ENCODE results near the gene CXCR5. TPM values are rescaled to one million over a fixed set of nuclear protein-coding genes. Genes with fewer than 3 reads are reported as not detected.

The CXCR5 gene
- total RNA-seq, 3 donors from 2014 or later: 0.12 to 0.23 TPM; not detected in 1

DNA sequence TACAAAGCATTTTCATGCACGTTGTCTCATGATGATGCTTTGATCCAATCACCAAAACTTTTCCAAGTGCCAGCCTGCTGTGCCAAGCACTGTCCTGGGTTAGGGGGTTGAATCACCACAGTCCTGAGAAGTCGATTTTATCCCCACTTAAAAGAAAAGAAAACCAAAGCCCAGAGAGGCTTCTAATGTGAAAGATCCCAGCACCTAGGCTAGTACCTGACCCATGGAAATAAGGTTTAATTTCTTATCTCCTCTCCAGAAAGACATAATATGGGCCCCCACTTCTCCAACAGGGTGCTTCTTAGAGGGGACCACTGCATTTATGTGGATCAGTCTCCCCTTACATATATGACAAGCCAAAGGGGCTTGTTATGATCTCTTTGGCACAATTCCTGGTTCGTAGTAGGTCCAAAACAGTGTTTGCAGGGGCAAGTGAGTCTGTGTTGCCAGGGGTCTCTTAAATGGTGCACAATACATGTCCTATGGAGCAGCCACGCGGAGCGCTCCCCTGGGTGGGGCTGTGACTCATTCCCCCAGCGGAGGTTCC lies 43.9 kb downstream of the CXCR5 start:
- DNase-seq: no peak
- intact Hi-C loops (cut with DNase I, micrococcal nuclease): no loop called here
- Histone ChIP-seq H3K4me1 (ENCODE audit: low read depth) (peaks cover 27% of the 10 kb centered on the region), H3K9me3 (no peaks in the 10 kb centered on the region), H3K4me3 (no peak overlapping the region), H3K36me3 (ENCODE audit: low read depth) (no peaks in the 10 kb centered on the region)
- ATAC-seq: no peak
- TF ChIP-seq, protein P1, sequence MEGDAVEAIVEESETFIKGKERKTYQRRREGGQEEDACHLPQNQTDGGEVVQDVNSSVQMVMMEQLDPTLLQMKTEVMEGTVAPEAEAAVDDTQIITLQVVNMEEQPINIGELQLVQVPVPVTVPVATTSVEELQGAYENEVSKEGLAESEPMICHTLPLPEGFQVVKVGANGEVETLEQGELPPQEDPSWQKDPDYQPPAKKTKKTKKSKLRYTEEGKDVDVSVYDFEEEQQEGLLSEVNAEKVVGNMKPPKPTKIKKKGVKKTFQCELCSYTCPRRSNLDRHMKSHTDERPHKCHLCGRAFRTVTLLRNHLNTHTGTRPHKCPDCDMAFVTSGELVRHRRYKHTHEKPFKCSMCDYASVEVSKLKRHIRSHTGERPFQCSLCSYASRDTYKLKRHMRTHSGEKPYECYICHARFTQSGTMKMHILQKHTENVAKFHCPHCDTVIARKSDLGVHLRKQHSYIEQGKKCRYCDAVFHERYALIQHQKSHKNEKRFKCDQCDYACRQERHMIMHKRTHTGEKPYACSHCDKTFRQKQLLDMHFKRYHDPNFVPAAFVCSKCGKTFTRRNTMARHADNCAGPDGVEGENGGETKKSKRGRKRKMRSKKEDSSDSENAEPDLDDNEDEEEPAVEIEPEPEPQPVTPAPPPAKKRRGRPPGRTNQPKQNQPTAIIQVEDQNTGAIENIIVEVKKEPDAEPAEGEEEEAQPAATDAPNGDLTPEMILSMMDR (IDR thresholded peaks at IDR 0.05): no peak

DNA sequence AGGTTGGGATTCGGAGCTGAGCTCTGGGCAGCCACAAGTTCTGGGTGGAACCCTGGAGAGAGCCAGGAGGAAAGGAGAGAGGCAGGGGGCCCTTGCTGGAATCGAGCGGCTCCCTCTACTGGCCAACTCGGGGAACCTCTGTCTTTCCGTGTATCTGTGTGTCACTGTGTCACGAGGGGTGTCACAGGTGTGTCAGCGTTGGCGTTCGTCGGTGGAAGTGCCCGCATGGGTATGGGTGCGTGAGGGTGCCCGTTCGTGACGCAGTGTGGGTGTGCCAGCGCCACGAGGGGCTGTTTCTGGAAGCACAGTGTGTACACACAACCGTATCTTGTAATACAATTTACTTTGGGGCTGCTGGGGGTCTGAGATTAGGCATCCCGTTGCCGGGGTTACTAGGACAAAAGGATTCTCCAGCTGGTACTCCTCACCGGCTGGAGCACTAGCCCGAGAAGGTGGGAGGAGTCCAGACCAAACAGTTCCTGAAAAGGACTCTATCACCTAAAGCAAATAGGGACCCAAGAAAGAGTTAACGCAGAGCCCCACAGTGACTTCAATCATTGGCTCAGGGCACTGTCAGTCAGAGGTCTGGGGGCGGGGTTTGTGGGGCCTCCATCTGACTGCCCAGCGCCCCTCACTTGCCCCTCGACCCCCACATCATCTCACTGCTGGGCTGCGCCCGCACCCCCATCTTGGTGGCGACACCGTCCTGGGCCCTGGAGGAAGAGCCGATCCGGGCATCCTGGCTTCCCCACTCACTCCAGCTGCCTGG lies 44.6 kb downstream of the CXCR5 start:
- H3K9me3 ChIP-seq: no peaks in the 10 kb centered on the region

DNA sequence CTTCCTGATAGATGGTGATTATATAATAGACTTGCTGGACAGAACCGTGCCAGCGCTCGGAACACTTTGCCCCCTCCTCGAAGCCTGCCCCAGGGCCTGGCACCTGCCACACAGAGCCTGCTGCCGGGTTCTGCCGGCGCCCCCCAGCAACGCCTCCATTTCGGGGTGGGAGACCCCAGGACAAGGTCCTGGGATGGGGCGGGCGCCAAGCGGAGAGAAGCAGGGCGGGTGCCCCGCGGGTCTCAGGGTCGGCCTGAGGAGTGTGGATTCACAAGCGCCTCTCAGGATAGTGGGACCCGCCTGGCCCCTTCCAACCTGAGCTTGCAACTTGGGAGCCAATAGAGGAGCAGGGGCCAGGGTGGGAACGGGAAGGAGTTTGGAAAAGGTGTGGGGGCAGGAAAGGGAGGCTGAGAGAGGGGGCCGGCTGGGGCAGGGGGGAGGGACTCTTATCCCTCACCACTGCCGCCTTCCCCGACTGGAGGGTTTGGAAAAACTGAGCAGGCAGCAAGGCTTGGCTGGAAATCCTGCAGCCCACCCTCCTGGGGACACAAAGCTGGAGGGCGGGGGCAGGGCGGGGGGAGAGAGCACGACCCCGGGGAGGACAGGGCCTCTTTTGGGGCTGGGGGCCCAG lies 45.3 kb downstream of the CXCR5 start:
- no peaks in the 10 kb centered on the region for H3K36me3 ChIP-seq (ENCODE audit: low read depth)
- peak overlapping the region; percentile 65 for H3K4me3 ChIP-seq
- H3K4me1 ChIP-seq (ENCODE audit: low read depth): peaks cover 15% of the 10 kb centered on the region
- intact Hi-C loops (cut with DNase I, micrococcal nuclease): no loop called here
- TF ChIP-seq, protein P1 (IDR thresholded peaks at IDR 0.05): no peak
- no peaks in the 10 kb centered on the region for H3K9me3 ChIP-seq
- ATAC-seq: peak; percentile 36
- peak in 1 of 3 donors; percentile 85 for DNase-seq

More for the DNA sequence above, 44.6 kb downstream of the CXCR5 start:
- TF ChIP-seq, protein P1 (IDR thresholded peaks at IDR 0.05): peak; percentile 77
- Histone ChIP-seq H3K4me1 (ENCODE audit: low read depth) (peaks cover 21% of the 10 kb centered on the region), H3K4me3 (peak overlapping the region; percentile 65), H3K36me3 (ENCODE audit: low read depth) (no peaks in the 10 kb centered on the region)
- intact Hi-C loops (cut with DNase I, micrococcal nuclease): no loop called here
- peak; percentile 69 for ATAC-seq
- peak; percentile 92 to 95 (median 95) for DNase-seq

DNA sequence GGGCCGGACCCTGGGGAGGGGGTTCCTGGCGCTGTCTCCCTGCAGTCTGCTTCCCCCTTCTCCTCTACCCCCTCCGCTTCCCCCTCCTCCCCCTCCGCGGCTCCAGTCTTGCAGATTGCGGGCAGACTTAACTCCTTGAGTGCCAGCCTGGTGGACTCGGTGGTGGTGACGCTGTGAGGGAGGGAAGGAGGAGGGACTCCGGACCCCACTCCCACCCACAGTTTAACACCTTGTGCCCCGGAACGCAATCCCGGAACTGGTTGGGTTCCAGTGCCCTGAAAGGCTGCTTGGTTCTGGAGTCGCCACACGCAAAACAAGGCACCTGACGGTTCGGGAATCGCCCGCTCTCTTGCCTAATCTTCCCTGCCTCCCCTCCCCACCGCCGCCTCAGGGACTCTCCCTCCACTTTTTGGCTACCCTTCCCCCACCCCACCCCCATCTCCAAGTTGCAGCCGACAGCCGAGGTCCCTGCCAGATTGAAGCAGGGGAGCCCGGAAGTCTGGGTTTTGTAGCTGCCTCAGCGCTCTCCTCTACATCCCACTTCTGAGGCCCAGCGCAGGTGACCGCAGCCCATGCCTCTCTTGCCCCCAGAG lies 45.9 kb downstream of the CXCR5 start:
- Histone ChIP-seq H3K9me3 (no peaks in the 10 kb centered on the region), H3K4me1 (ENCODE audit: low read depth) (peaks cover 12% of the 10 kb centered on the region), H3K4me3 (peak overlapping the region; percentile 65), H3K36me3 (ENCODE audit: low read depth) (no peaks in the 10 kb centered on the region)
- intact Hi-C loops (cut with DNase I, micrococcal nuclease): no loop called here
- DNase-seq (peak; percentile 91 to 93 (median 91)), ATAC-seq (peak; percentile 60)
- TF ChIP-seq, protein P1 (IDR thresholded peaks at IDR 0.05): no peak

DNA sequence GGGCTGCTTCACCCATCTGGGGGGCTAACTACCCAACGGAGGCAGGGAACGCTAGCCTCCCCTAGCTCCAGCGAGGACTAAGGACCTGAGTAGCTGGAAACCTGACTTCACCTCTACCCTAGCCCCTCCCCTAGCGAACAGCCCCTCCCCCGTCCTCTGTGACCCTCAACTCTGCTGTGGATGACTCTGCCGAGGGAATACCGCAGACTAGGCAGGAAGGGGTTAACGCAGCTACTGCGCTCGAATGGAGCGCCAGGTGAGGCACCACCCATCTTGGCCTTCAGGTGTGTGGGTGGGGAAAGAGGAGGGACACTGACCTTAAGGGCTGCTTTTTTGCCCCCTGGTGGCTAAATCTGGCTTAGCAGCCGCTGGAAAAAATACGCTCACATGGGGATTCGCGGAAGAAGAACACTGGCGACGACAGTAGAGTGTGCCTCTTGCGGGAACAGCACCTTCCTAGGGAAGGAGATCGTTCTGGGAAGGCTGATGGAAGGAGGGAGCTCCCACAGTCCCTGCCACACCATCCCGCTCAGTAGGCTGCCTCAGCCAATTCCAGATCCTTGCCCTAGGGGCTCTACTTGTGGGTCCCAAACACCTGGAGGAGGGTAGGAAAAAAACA lies 46.5 kb downstream of the CXCR5 start:
- ATAC-seq (peak; percentile 74), DNase-seq (peak; percentile 93 to 98 (median 95))
- no peaks in the 10 kb centered on the region for H3K36me3 ChIP-seq (ENCODE audit: low read depth)
- H3K9me3 ChIP-seq: no peaks in the 10 kb centered on the region
- intact Hi-C loops (cut with DNase I, micrococcal nuclease): no loop called here
- peak overlapping the region; percentile 65 for H3K4me3 ChIP-seq
- H3K4me1 ChIP-seq (ENCODE audit: low read depth): peaks cover 12% of the 10 kb centered on the region
- TF ChIP-seq, protein P1 (IDR thresholded peaks at IDR 0.05): peak; percentile 94
